Adrenal gland (tissue), 12 donors: ENCODE results near the gene ACTG1. TPM values are rescaled to one million over a fixed set of nuclear protein-coding genes. Genes with fewer than 3 reads are reported as not detected.

Experiments
- DNase-seq, 7 donors: peaks; one replicate each; pipeline ENCODE4 v3.0.0-alpha.2; 2019 to 2020
- H3K27ac ChIP-seq, 5 donors: fragments of 200-600 bp; sonication (generic) in 4 of 5; 1 replicate in 3 of 5; 2 replicates in 2 of 5; pipeline versions ENCODE4 v1.5.1 to v1.8.0; 2016 to 2020; ENCODE audit warnings: mild to moderate bottlenecking in 1 of 5
- H3K27me3 ChIP-seq: fragments of 200-600 bp; 2 replicates; pipeline ENCODE4 v1.8.0; 2021
- H3K36me3 ChIP-seq, 2 donors: fragments of 200-600 bp; replicated peaks in 1 of 2; 1 replicate in 1 of 2; 2 replicates in 1 of 2; pipeline versions ENCODE4 v1.5.1 to v1.8.0; 2018 to 2022
- H3K4me1 ChIP-seq, 2 donors: fragments of 200-600 bp; replicated peaks in 1 of 2; 1 replicate in 1 of 2; 2 replicates in 1 of 2; pipeline versions ENCODE4 v1.5.1 to v1.8.0; 2018 to 2021
- H3K4me3 ChIP-seq, 4 donors: fragments of 200-600 bp; sonication (generic) in 3 of 4; one replicate each; pipeline ENCODE4 v1.5.1; 2016 to 2018
- H3K9me3 ChIP-seq, 3 donors: fragments of 200-600 bp; sonication (generic) in 1 of 3; replicated peaks in 1 of 3; 1 replicate in 2 of 3; 2 replicates in 1 of 3; pipeline versions ENCODE4 v1.5.1 to v1.8.0; 2016 to 2021
- POLR2A ChIP-seq, 2 donors: fragments of 450-650 bp; IDR thresholded peaks; one replicate each; pipeline ENCODE4 v1.6.1; 2017; ENCODE audit warnings: antibody characterized with exemption in 2 of 2, mild to moderate bottlenecking in 2 of 2, moderate library complexity in 1 of 2
- WGBS, 4 donors: extraction: QIAGEN DNeasy Blood & Tissue Kit in 2 of 4; methylation state at CpG; one replicate each; pipeline versions ENCODE4 v1.1.5 to v1.1.7; 2013 to 2017; 5-methylcytosine and 5-hydroxymethylcytosine counted together
- intact Hi-C, 2 donors: fragments of 100-400 bp; cut with DNase I; formaldehyde crosslinking; loops; one replicate each; pipeline versions ENCODE4 v1.14.1 to v1.15.0; 2022 to 2023
- polyA plus RNA-seq, 3 donors: library from polyadenylated mRNA; stranded (reverse); fragments of 200-250 nt in 2 of 3; fragments of 350-450 nt in 1 of 3; fragmentation: Illumina TruSeq in 1 of 3; extraction: RNeasy Lipid Tissue Mini Kit (QIAGEN cat#74804) in 1 of 3; gene quantifications; one replicate each; pipeline ENCODE4 v1.2.3, GENCODE V29; 2013 to 2014
- total RNA-seq, 9 donors: library from RNA; depleted of rRNA in 4 of 9; stranded (reverse); fragments of >200 nt in 4 of 9; fragments of 120-200 nt in 1 of 9; fragmentation: NEBNext Ultra II Directional in 1 of 9; extraction: Animal tissue kit (Norgen Biotek cat#: 25700) in 1 of 9; gene quantifications; one replicate each; pipeline versions ENCODE4 v1.1.0 to v1.2.4, GENCODE V29; 2013 to 2023
- TF ChIP-seq, protein P1 (sequence below), 6 experiments: fragments of 450-650 bp in 4 of 6; fragments of 200-600 bp in 2 of 6; sonication (generic) in 1 of 6; IDR thresholded peaks; 1 replicate in 5 of 6; 2 replicates in 1 of 6; pipeline versions ENCODE4 v1.5.1 to v1.8.0; 2016 to 2021; ENCODE audit warnings: antibody characterized with exemption in 6 of 6, mild to moderate bottlenecking in 2 of 6, moderate library complexity in 1 of 6
- donor health status: healthy with polysubstance abuse.
- donor health status: Bipolar disorder and iron deficiency.
- donor health status: DM: yes; HTN: yes; CAD: no.
- donor health status: DM: no; HTN: no; CAD: no.
- donor health status: DM: no; HTN: no; CAD: no.
- donor health status: DM: yes; HTN: yes; CAD: no.

Gene ACTG1
- total and polyA plus RNA-seq, 12 donors, result 828 to 6,446 (median 2,144) TPM

DNA sequence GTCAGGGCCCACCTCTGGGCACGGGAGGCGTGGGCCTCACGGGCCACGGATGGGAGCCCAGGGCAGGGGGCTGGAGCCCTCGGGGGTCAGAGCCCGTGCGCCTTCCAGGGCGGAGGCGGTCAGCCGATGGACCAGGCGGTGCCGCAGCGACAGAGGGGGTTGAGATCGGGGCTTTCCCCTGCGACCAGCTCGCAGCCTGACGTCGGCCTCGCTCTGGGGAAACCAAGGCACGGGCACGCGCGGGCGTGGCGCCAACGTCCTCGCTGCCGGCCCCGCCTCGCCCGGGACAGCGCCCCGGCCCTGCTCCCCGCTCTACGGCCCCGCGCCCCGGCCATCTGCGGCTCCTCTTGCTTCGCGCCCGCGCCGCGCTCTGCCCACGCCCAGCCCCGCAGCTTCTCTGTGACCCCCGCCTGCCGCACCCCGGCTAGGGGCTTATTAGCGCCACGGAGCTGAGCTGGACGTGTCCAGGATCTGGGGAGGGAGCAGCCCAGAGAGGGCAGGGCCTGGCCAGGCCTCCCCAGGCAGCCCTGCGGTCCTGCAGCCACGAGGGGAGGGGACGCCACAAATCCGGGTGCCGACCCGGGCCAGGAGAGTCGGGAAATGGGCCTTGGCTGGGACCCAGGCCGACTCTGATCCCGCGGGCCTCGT is 13.5 kb downstream of the ACTG1 start:
- no peaks in the 10 kb centered on the region for H3K27me3 ChIP-seq
- no peak overlapping the region for H3K27ac ChIP-seq
- intact Hi-C loops, result no loop called here
- no peaks in the 10 kb centered on the region for H3K36me3 ChIP-seq
- no peak for DNase-seq
- H3K4me3 ChIP-seq, result no peak overlapping the region
- H3K9me3 ChIP-seq, result no peaks in the 10 kb centered on the region
- TF ChIP-seq, protein P1, sequence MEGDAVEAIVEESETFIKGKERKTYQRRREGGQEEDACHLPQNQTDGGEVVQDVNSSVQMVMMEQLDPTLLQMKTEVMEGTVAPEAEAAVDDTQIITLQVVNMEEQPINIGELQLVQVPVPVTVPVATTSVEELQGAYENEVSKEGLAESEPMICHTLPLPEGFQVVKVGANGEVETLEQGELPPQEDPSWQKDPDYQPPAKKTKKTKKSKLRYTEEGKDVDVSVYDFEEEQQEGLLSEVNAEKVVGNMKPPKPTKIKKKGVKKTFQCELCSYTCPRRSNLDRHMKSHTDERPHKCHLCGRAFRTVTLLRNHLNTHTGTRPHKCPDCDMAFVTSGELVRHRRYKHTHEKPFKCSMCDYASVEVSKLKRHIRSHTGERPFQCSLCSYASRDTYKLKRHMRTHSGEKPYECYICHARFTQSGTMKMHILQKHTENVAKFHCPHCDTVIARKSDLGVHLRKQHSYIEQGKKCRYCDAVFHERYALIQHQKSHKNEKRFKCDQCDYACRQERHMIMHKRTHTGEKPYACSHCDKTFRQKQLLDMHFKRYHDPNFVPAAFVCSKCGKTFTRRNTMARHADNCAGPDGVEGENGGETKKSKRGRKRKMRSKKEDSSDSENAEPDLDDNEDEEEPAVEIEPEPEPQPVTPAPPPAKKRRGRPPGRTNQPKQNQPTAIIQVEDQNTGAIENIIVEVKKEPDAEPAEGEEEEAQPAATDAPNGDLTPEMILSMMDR (IDR thresholded peaks at IDR 0.05), result no peak
- WGBS, 4 donors, result 56 to 78% (median 59%) methylated on average over 36 to 64 of the region's 64 CpGs
- H3K4me1 ChIP-seq, result no peaks in the 10 kb centered on the region

DNA sequence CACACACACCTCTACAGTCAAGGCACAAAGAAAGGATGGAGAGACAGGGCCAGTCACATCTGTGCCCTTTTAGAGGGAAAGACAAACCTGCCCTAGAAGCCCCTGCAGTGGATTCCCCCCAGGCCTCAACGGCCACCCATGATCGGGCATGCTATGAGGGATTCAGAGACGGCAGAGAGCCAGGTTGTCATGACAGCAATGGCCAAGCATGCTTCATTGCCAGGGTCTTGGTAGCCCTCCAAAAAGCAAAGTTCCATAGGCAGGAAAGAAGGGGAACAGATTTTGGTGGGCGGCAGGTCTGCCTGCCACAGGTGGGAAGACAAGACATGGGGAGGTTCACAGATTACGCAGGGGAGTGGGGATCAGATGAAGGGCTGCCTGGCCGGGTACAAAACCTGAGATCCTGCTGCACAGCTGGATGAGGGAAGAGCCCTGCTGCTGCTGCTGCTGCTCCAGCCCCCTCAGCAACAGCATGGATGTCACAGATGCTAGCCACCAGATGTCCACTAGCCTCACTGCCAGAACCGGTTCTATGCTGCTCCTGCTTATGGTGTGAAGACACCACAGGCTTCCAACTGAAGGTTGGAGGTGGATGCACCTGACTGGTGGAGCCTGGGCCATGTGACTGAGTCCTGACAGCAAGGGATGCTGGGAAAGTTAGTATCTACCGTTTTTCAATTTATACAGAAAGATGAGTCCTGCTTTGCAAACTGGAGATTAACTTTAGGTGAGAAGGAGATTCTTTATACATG is 17.8 kb downstream of the ACTG1 start:
- no peak for DNase-seq
- Histone ChIP-seq H3K4me1 (no peaks in the 10 kb centered on the region), H3K27me3 (no peaks in the 10 kb centered on the region), H3K27ac (no peak overlapping the region), H3K9me3 (no peaks in the 10 kb centered on the region), H3K36me3 (no peaks in the 10 kb centered on the region), H3K4me3 (no peak overlapping the region)
- TF ChIP-seq, protein P1 (IDR thresholded peaks at IDR 0.05), result no peak
- TF ChIP-seq POLR2A (IDR thresholded peaks at IDR 0.05), result no peak
- intact Hi-C loops, result no loop called here
- 41 to 55% (median 47%) methylated on average over 7 to 8 of the region's 8 CpGs for WGBS, 4 donors

GRCh38 chr17:81493198-81494038 is 19.2 kb downstream of the ACTG1 start:
- peaks cover 2 to 6% of the 10 kb centered on the region in 2 donors for H3K4me1 ChIP-seq
- H3K36me3 ChIP-seq, result no peaks in the 10 kb centered on the region
- WGBS, 4 donors, result 82 to 90% (median 89%) methylated on average over 12 to 16 of the region's 16 CpGs
- H3K4me3 ChIP-seq, result no peak overlapping the region
- DNase-seq, result no peak
- TF ChIP-seq POLR2A (IDR thresholded peaks at IDR 0.05), result no peak
- TF ChIP-seq, protein P1 (IDR thresholded peaks at IDR 0.05), result no peak
- intact Hi-C loops, result no loop called here
- no peaks in the 10 kb centered on the region for H3K9me3 ChIP-seq
- no peaks in the 10 kb centered on the region for H3K27me3 ChIP-seq
- H3K27ac ChIP-seq, result no peak overlapping the region

GRCh38 chr17:81492706-81493105 is 19.9 kb downstream of the ACTG1 start:
- WGBS, 4 donors, result 83 to 85% (median 84%) methylated on average over 9 of the region's 9 CpGs
- TF ChIP-seq, protein P1 (IDR thresholded peaks at IDR 0.05), result no peak
- no peak for TF ChIP-seq POLR2A (IDR thresholded peaks at IDR 0.05)

More at GRCh38 chr17:81492706-81493105, 19.9 kb downstream of the ACTG1 start:
- Histone ChIP-seq H3K4me1 (peaks cover 7 to 11% of the 10 kb centered on the region in 2 donors), H3K27ac (no peak overlapping the region), H3K27me3 (no peaks in the 10 kb centered on the region), H3K4me3 (no peak overlapping the region), H3K9me3 (no peaks in the 10 kb centered on the region), H3K36me3 (no peaks in the 10 kb centered on the region)
- DNase-seq, result no peak
- intact Hi-C loops, result no loop called here
